ENCODE measurements around the gene TRA2B.

The TRA2B gene

DNA sequence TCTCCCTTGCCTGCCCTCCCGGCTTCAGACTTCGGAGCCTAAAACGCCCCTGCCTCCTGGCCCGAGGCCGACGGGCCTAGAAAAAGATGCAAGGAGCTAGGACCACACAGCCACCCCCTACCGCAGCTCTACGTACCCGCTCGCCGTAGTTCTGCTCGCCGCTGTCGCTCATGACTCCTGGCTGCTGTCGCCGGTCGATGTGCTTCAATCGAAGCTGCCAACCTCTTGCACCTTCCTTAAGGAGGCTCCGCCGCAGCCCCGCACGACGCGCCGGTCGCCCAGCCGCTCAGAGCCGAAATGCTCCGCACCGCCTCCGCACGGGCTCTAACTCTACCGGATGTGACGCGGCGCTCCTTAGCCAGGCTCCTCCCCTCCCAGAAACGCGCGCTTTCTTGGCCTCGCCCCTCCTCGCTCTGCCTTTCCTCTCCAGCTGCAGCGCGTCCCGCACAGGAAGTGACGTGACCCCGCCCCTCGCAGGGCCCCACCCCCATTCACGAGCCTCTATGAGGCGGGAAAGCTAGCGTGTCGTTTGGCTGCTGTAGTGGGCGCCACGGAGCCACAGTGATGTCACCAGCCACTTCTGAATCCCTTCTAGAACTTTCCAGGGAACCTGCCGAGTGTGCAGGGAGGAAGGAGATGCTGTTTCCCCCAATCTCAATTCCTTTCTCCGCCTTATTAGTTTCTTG lies at the start of gene TRA2B:
Gene TRA2B (minus strand): TSS at position 326 of the 686 bp plus-strand sequence. CDS start 154 bp downstream, at position 172.
- DNase-seq (ENCODE audit: low spot score), result peak; percentile 96

- DNase-seq (ENCODE audit: low spot score), result no peak
Measured at GRCh38 chr3:185986198-185986777, 48.5 kb upstream of the TRA2B start.

GRCh38 chr3:185984203-185984602 lies 46.4 kb upstream of the TRA2B start:
- DNase-seq (ENCODE audit: low spot score), result no peak

GRCh38 chr3:185983495-185984141 lies 45.8 kb upstream of the TRA2B start:
- peak; percentile 82 for DNase-seq (ENCODE audit: low spot score)

GRCh38 chr3:185982632-185983031 lies 44.8 kb upstream of the TRA2B start:
- no peak for DNase-seq (ENCODE audit: low spot score)

DNA sequence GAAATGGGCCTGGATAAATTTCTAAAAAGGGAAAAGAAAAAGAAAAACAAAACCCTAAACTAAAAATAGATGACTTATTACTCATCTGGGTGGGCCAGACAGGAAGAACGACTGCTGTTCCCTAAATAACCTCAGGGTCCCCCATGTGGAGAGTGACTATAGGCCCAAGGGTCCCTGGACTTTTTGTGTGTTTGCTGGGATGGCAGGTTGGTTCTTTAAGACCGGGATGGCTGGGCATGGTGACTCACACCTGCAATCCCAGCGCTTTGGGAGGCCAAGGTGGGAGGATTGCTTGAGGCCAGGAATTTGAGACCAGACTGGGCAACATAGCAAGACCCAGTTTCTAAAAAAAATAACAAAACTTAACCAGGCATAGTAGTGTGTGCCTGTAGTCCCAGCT lies 43.8 kb upstream of the TRA2B start:
- DNase-seq (ENCODE audit: low spot score), result no peak

- DNase-seq (ENCODE audit: low spot score), result no peak
Measured at GRCh38 chr3:185979721-185980121, 41.9 kb upstream of the TRA2B start.

DNA sequence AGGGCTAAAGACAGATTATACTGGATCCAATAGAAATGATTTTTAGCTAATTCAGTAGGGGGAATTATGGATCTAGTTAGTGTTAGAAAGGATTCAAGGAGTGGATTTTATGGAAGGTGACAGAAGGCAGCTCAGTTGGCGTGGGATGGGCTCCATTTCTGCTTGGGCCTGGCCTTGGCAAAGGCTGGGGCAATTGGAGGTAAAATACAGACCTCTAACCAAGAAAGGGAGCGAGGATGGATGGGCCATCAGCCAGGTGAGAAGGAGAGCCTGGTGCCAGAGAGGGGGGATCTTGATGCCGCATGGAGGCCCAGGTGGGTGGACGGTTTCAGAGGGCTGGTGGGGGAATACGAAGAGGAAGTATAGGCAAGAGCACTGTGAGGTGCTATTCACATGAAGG lies 40.7 kb upstream of the TRA2B start:
- no peak for DNase-seq (ENCODE audit: low spot score)

DNA sequence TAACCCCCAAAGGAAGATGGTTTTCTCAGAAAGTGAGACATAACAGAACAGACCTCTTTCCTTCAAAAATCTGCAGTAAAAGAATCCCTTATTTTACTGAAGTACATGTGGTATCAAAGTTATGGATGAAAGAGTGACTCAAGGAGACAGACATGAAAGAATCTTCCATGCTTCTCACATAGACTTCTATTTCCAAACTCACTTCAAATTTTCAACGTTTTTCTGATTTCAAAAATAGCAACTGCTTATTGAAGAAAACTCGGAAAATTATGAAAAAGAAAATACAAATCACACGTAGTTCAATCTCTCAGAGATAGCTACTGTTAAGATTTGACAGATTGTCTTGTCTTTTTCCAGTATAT lies 39.8 kb upstream of the TRA2B start:
- no peak for DNase-seq (ENCODE audit: low spot score)

DNA sequence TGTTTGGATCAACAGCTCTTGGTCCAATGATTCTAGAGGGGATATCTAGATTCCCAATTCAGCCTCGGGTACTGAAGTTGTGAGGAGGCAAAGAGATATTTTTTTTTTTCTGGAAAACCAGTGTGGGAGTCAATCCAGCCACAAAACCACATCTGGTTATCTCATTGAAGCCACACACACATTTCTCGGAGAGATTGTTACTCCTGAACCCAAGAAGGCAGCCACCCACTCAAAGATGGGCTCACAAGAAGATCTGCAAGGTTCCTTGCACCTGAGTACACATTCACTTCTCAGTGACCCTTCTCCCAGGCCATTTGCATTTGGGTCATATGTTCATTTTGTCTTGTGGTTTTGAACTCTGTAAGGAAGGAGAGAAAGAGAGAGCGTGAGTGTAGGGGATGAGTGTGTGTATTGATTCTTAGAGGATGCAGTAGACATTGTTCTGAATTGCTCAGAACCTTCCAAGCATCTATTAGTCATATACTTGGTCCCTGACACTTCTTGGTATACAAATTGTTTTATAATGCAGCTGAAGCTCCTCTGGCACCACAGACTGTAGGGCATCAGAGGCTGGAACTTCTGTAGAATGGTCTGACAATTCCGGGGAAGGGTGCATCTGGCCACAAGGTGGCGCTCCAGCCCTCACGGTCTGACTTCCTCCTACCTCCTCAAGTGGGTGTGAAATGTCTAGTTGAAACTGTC lies 39.3 kb upstream of the TRA2B start:
- peak; percentile 76 for DNase-seq (ENCODE audit: low spot score)

DNA sequence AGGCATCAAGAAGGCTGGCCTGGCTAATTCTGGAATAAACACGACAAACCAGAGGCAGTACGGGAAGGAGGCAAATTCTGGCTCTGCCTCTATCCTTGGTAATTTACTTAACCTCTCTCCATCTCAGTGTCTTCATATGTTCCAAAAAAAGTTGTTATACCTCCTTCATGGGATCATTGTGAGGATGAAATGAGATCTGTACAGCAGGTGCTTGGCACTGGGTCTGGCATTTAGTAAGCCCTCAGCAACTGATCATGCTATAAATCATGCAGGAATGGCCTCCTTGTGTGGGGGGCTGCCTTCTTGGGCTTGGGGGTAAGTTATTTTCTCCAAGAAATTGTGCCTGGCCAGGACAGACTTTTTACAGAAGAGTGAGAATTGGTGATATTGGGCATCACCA lies 38.3 kb upstream of the TRA2B start:
- DNase-seq (ENCODE audit: low spot score), result no peak

DNA sequence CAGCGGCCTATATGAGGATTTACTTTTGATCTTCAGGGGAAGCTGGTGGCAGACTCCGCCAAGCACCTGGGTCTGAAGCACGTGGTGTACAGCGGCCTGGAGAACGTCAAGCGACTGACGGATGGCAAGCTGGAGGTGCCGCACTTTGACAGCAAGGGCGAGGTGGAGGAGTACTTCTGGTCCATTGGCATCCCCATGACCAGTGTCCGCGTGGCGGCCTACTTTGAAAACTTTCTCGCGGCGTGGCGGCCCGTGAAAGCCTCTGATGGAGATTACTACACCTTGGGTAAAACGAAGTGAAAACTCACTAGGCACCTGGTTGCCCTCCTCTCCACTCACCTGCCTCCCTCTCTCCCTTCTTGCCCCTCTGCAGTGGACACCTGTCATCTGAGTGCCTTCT lies 33.8 kb upstream of the TRA2B start:
- no peak for DNase-seq (ENCODE audit: low spot score)

- no peak for DNase-seq (ENCODE audit: low spot score)
Measured at GRCh38 chr3:185968168-185968567, 30.4 kb upstream of the TRA2B start.

DNA sequence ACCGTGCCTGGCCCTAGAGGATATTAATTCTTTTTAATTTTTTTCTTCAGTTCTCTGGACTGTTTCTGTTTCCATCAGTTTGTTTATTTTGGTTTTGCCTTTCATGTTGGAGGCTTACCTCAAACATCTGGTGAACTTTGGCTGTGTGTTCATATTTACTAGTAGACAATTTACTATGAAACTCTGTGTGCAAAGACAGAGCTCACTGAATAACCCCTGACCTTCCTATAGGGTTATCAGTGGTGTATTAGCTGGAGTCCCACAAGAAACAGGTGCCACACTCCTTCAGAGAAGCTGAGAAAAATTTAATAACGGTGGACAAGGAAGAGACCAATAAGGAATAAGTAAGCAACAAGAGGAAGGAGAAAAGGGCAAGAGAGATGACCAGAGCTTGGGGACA lies 28.8 kb upstream of the TRA2B start:
- no peak for DNase-seq (ENCODE audit: low spot score)

- DNase-seq (ENCODE audit: low spot score), result no peak
Measured at GRCh38 chr3:185965496-185965895, 27.7 kb upstream of the TRA2B start.

DNA sequence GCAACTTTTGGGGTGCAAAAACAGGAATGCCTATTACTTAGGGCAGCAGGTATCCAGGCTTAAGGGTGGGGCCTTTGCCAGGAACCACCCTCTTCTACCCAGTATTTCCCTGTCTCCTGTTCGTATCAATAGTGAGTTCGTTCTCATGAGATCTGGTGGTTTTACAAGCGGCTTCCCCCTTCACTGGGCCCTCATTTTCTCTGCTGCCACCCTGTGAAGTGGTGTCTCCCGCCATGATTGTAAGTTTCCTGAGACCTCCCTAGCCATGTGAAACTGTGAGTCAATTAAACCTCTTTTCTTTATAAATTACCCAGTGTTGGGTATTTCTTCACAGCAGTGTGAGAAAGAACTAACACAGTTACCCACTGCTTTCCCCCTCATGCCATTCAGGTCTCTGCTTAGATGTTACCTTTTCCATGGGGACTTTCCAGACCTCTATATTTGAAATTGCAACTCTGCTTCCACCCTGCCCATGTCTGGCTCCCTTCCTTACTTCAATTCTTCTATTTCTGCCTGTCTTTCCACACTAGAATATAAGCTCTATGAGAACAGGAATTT lies 23.9 kb upstream of the TRA2B start:
- DNase-seq (ENCODE audit: low spot score), result no peak

GRCh38 chr3:185960522-185961288 lies 22.9 kb upstream of the TRA2B start:
- no peak for DNase-seq (ENCODE audit: low spot score)

DNA sequence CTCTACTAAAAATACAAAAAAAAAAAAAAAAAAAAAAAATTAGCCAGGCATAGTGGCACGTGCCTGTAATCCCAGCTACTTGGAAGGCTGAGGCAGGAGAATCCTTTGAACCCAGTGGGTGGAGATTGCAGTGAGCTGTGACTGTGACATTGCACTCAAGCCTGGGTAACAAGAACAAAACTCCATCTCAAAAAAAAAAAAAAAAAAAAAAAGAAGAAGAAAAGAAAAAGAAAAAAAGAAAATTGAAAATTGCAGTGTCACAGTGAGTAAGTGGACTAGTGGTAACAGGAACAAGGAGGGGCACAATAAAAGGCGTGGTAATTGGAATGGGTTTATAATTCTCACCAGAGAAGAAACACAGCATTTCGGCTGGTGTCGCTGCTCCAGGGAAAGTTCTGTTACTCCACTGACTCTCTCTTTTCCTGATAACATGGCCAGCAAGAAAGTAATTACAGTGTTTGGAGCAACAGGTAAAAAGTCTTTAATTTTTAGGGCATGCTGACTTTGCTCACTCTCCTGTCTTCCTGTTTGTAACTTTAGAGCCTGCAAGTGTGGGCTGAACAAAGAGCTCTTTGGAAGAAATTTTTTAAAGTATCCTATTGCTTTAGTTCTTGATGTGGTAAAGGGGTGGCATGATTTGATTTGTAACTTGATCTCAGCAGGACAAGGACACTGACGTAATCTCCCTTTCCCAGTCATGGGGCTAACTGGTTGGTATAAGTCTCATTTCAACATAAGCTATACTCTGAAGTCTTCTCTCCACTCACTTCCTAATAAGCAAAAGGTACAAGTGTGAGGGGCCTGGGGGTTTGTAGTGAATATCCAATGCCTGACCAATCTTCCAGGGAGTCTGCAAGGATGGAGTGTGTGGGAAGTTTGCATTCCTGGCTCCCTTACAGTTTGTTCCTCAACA lies 22.1 kb upstream of the TRA2B start:
- DNase-seq (ENCODE audit: low spot score), result no peak

DNA sequence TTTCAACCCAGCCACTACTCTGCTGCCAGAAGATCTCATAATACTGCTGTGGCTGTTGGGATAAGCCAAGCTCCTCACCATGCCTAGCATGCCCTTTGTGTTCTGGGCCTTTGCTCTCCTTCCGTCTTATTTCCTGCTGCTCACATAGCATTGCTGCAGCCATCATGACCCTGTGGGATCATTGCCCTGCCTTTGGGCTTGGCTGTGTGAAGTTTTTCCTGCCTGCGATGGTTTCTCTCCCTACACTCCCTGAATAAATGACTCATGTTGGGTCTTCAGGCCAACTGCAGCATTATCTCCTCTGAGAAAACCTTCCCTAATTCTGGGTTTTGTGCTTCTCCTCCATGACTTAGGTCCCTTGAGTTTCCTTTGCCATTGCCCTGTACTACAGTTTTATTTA lies 20.8 kb upstream of the TRA2B start:
- no peak for DNase-seq (ENCODE audit: low spot score)

DNA sequence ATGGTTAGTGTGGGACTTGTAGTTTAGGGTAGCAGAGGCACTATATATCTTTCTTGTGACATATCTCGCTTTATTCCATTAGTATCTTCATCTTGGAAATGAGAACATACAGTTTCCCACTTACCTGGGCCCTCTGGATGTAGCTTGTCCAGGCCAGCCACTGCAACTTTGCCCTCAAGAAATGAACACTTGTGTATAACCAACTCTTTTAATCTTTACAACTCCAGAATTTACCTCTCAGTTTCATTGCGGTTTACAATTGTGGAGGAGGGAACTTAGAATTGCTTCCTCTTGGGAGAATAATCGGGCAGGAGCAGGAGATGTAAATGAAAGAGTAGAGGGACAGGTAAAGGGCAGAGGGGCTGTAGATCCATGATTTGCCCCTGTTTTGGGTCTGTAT lies 18.4 kb upstream of the TRA2B start:
- DNase-seq (ENCODE audit: low spot score), result no peak

GRCh38 chr3:185954366-185954723 lies 16.5 kb upstream of the TRA2B start:
- no peak for DNase-seq (ENCODE audit: low spot score)
